Measurements from ENCODE around the gene TPSG1. TPM values are rescaled to one million over a fixed set of nuclear protein-coding genes. Genes with fewer than 3 reads are reported as not detected.
"Not testable (repeated sequence)": the region's sequence is repeated elsewhere in the genome, so short reads cannot be mapped to it uniquely, and the experiment has no call there.

TPSG1 gene
- total and polyA plus RNA-seq, 8 donors = 0.10 to 22.9 (median 1.2) TPM; not detected in 5

DNA sequence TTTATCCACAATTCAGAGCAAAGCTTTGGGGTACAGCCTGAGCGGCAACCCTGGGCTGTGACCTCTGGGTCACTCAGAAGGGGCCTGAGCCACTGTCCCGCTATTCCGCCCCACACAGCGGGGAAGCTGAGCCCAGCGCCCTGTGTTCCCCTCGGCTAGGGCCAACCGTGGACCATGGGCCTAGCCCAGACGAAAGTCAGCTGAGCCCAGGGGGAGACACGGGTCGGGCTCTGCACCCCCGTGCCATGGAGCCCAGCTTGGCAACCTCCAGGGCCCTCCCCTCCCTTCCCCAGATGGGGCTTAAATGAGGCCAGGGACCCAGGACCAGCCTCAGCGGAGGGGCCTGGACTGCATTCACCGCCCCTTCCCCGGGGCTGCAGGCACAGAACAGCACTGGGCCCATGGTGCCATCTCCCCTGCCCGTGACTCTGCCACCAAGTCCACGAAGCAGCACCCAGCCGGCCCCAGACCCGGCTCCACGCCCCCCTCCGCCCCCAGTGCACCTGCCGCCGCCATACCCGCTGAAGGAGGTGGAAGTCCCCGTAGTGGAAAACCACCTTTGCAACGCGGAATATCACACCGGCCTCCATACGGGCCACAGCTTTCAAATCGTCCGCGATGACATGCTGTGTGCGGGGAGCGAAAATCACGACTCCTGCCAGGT lies 32.6 kb upstream of the TPSG1 start:
- Histone ChIP-seq H3K4me3 (no peak overlapping the region), H3K27ac (no peak overlapping the region), H3K27me3 (peaks cover 7 to 83% (median 51%) of the 10 kb centered on the region in 3 donors), H3K36me3 (no peaks in the 10 kb centered on the region), H3K9me3 (no peaks in the 10 kb centered on the region), H3K4me1 (peaks cover 4 to 9% (median 7%) of the 10 kb centered on the region in 4 donors)
- 73 to 86% (median 82%) methylated on average over 24 to 34 of the region's 34 CpGs for WGBS, 5 donors
- no peak for TF ChIP-seq POLR2A (IDR thresholded peaks at IDR 0.05)
- TF ChIP-seq CTCF (IDR thresholded peaks at IDR 0.05) = no peak
- no peak for TF ChIP-seq EP300 (IDR thresholded peaks at IDR 0.05)
- no peak for TF ChIP-seq POLR2AphosphoS5 (IDR thresholded peaks at IDR 0.05)
- intact Hi-C loops (cut with DNase I; ENCODE audit: low total_unique reads) = no loop called here
- DNase-seq = no peak

- Histone ChIP-seq H3K4me1 (peaks cover 4 to 9% (median 7%) of the 10 kb centered on the region in 4 donors), H3K4me3 (no peak overlapping the region), H3K27me3 (peaks cover 7 to 75% (median 43%) of the 10 kb centered on the region in 3 donors), H3K27ac (no peak overlapping the region), H3K9me3 (no peaks in the 10 kb centered on the region), H3K36me3 (no peaks in the 10 kb centered on the region)
- intact Hi-C loops (cut with DNase I; ENCODE audit: low total_unique reads) = no loop called here
- no peak for TF ChIP-seq CTCF (IDR thresholded peaks at IDR 0.05)
- no peak for TF ChIP-seq EP300 (IDR thresholded peaks at IDR 0.05)
- TF ChIP-seq POLR2A (IDR thresholded peaks at IDR 0.05) = no peak
- TF ChIP-seq POLR2AphosphoS5 (IDR thresholded peaks at IDR 0.05) = no peak
- 75 to 88% (median 86%) methylated on average over 14 to 22 of the region's 22 CpGs for WGBS, 5 donors
- no peak for DNase-seq
Observed at GRCh38 chr16:1256874-1257322, 31.8 kb upstream of the TPSG1 start.

DNA sequence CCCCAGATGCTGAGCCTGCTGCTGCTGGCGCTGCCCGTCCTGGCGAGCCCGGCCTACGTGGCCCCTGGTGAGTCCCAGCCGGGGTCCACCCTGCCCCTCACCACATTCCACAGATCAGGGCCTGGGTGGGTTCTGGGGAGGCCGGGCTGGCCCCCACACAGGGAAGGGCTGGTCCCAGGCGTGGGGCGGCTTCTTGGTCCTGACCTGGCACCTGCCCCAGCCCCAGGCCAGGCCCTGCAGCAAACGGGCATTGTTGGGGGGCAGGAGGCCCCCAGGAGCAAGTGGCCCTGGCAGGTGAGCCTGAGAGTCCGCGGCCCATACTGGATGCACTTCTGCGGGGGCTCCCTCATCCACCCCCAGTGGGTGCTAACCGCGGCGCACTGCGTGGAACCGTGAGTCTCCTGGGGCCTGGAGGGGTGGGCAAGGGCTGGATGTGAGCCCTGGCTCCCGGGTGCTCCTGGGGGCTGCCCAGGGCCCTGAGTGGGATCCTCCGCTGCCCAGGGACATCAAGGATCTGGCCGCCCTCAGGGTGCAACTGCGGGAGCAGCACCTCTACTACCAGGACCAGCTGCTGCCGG lies 31.3 kb upstream of the TPSG1 start:
- H3K4me3 ChIP-seq; intact Hi-C loops (cut with DNase I; ENCODE audit: low total_unique reads); DNase-seq; H3K27ac ChIP-seq; H3K4me1 ChIP-seq; H3K9me3 ChIP-seq; H3K36me3 ChIP-seq: not testable (repeated sequence)
- 72 to 85% (median 78%) methylated on average over 5 to 23 of the region's 23 CpGs for WGBS, 5 donors
- peaks cover 7 to 70% (median 38%) of the 10 kb centered on the region in 3 donors for H3K27me3 ChIP-seq

DNA sequence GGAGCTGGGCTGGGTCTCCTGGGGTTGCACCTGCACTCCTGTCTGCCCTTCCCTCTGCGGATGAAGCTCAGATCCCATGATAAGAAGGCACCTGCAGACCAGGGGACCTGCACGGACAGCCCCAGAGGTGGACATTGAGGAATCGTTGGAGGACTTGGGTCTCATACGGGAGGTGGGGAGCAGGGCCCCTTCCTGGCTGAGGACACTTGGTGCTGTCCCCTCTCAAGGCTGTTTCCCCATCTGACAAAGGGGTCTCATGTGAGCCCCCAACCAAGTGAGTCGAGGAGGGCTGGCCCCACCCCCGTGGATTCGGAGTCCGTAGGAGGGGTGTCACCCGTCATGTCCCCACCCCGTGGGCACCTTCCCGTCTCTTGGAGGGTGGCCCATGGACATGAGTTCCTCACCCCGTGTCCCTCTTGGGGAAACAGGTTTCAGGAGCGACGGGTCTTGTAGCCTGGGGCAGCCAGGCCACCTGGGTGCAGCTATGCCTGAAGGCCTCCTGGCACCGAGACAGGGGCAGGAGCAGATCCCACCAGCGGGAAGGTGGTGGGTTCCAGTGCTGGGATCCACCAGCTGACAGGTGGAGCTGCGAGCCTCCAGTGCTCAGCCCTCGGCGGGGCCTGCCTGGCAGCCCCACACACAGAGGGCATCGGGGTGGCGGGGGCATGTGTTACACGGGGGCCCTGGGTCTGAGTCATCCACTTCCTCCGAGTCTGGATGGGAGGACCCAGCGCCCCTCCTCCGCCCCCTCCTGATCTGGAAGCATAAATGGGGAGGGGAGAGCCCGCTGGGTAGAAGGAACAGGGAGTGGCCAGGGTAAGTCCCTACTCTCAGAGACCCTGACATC lies 30.4 kb upstream of the TPSG1 start, which contains the start of gene TPSD1:
TSS of gene TPSD1 (plus strand) at position 794 of the 847 bp plus-strand sequence. CDS start 212 bp downstream, outside the sequence.
- H3K4me3 ChIP-seq; H3K27ac ChIP-seq; DNase-seq; H3K9me3 ChIP-seq; H3K36me3 ChIP-seq; H3K4me1 ChIP-seq; intact Hi-C loops (cut with DNase I; ENCODE audit: low total_unique reads): not testable (repeated sequence)
- WGBS, 5 donors = 56 to 64% (median 62%) methylated on average over 6 to 26 of the region's 26 CpGs
- H3K27me3 ChIP-seq = peaks cover 7 to 61% (median 29%) of the 10 kb centered on the region in 3 donors

DNA sequence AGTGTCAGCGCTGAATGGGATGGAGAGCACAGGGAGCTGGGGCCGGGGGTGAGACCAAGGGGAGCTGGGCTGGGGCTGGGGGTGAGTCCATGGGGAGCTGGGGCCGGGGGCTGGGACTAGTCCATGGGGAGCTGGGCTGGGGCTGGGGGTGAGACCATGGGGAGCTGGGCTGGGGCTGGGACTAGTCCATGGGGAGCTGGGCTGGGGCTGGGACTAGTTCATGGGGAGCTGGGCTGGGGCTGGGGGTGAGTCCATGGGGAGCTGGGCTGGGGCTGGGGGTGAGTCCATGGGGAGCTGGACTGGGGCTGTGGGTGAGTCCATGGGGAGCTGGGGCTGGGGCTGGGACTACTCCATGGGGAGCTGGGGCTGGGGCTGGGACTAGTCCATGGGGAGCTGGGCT lies 29.8 kb upstream of the TPSG1 start:
- 86 to 88% (median 88%) methylated on average over 2 to 3 of the region's 3 CpGs; no CpG with 5 or more reads in 2 of the 5 donors for WGBS, 5 donors
- intact Hi-C loops (cut with DNase I; ENCODE audit: low total_unique reads); H3K4me3 ChIP-seq; H3K9me3 ChIP-seq; H3K4me1 ChIP-seq; H3K36me3 ChIP-seq; H3K27ac ChIP-seq; DNase-seq: not testable (repeated sequence)
- H3K27me3 ChIP-seq = peaks cover 1 to 54% (median 22%) of the 10 kb centered on the region in 3 donors

- H3K4me1 ChIP-seq; intact Hi-C loops (cut with DNase I; ENCODE audit: low total_unique reads); DNase-seq; H3K27ac ChIP-seq; H3K9me3 ChIP-seq; H3K4me3 ChIP-seq; H3K36me3 ChIP-seq: not testable (repeated sequence)
- H3K27me3 ChIP-seq = peaks cover 0 to 44% (median 12%) of the 10 kb centered on the region in 3 donors
- no CpG with 5 or more reads among the region's 47 CpGs for WGBS, 5 donors
Observed at GRCh38 chr16:1253701-1254364, 28.8 kb upstream of the TPSG1 start.

- intact Hi-C loops (cut with DNase I; ENCODE audit: low total_unique reads); H3K36me3 ChIP-seq; H3K4me3 ChIP-seq; DNase-seq; H3K27ac ChIP-seq; H3K9me3 ChIP-seq; H3K4me1 ChIP-seq: not testable (repeated sequence)
- peaks cover 0 to 25% (median 0%) of the 10 kb centered on the region in 3 donors for H3K27me3 ChIP-seq
- 60 to 96% methylated on average over 2 to 4 of the region's 43 CpGs; no CpG with 5 or more reads in 3 of the 5 donors for WGBS, 5 donors
Observed at GRCh38 chr16:1249031-1249755, 24.1 kb upstream of the TPSG1 start.

All from stomach (tissue), 9 donors.